NAMALWA (cell line): ENCODE results near the gene PGBD4.

ENCODE experiments used
- DNase-seq: peaks from one replicate; pipeline ENCODE4 v3.0.0-alpha.2; 2015; ENCODE audit warnings: low spot score

Gene PGBD4

GRCh38 chr15:34101366-34102174 lies at the start of gene PGBD4, which contains the start of gene EMC7:
PGBD4 (plus strand) TSS chr15:34102083; CDS start chr15:34102532, 449 bp downstream.
EMC7 (minus strand) TSS chr15:34101862; CDS start chr15:34101839, 23 bp downstream.
- DNase-seq = peak; percentile 99

- no peak for DNase-seq
Observed at GRCh38 chr15:34054081-34054707, 47.7 kb upstream of the PGBD4 start.

GRCh38 chr15:34055868-34056595 lies 45.9 kb upstream of the PGBD4 start:
- no peak for DNase-seq

GRCh38 chr15:34056911-34057310 lies 45.0 kb upstream of the PGBD4 start:
- DNase-seq = no peak

- no peak for DNase-seq
Observed at GRCh38 chr15:34059476-34059875, 42.4 kb upstream of the PGBD4 start.

- DNase-seq = no peak
Observed at GRCh38 chr15:34059946-34060345, 41.9 kb upstream of the PGBD4 start.

GRCh38 chr15:34064438-34064837 lies 37.4 kb upstream of the PGBD4 start:
- DNase-seq = no peak

GRCh38 chr15:34065261-34065660 lies 36.6 kb upstream of the PGBD4 start:
- no peak for DNase-seq

- no peak for DNase-seq
Observed at GRCh38 chr15:34065941-34066340, 35.9 kb upstream of the PGBD4 start.

GRCh38 chr15:34070003-34070402 lies 31.9 kb upstream of the PGBD4 start:
- DNase-seq = no peak

GRCh38 chr15:34076785-34077184 lies 25.1 kb upstream of the PGBD4 start:
- DNase-seq = no peak

GRCh38 chr15:34078900-34079299 lies 23.0 kb upstream of the PGBD4 start:
- no peak for DNase-seq

- DNase-seq = no peak
Observed at GRCh38 chr15:34079904-34080303, 22.0 kb upstream of the PGBD4 start.

GRCh38 chr15:34084086-34084485 lies 17.8 kb upstream of the PGBD4 start:
- DNase-seq = no peak

- no peak for DNase-seq
Observed at GRCh38 chr15:34085746-34086145, 16.1 kb upstream of the PGBD4 start.

GRCh38 chr15:34099914-34100313 lies 2.0 kb upstream of the PGBD4 start:
- DNase-seq = no peak

GRCh38 chr15:34102175-34102925 lies 467 bp downstream of the PGBD4 start:
- DNase-seq = no peak

- DNase-seq = no peak
Observed at GRCh38 chr15:34106423-34106822, 4.5 kb downstream of the PGBD4 start.

- no peak for DNase-seq
Observed at GRCh38 chr15:34107315-34107714, 5.4 kb downstream of the PGBD4 start.

- DNase-seq = peak; percentile 70
Observed at GRCh38 chr15:34109797-34110663, 8.1 kb downstream of the PGBD4 start.

GRCh38 chr15:34111488-34111887 lies 9.6 kb downstream of the PGBD4 start:
- DNase-seq = no peak
